Measurements from ENCODE around the gene VWA7. TPM values are rescaled to one million over a fixed set of nuclear protein-coding genes. Genes with fewer than 3 reads are reported as not detected.

Gene VWA7
- total RNA-seq, 1 donor: 0.36 TPM

GRCh38 chr6:31744422-31744821 lies 32.7 kb downstream of the VWA7 start:
- H3K36me3 ChIP-seq (ENCODE audit: insufficient read depth, low read length): peaks cover 22% of the 10 kb centered on the region

GRCh38 chr6:31742894-31743293 lies 34.2 kb downstream of the VWA7 start:
- Histone ChIP-seq H3K4me1 (ENCODE audit: insufficient read depth, low read length) (peaks cover 24% of the 10 kb centered on the region), H3K27me3 (ENCODE audit: insufficient read depth, low read length) (no peaks in the 10 kb centered on the region), H3K9me3 (ENCODE audit: low read depth, low read length) (no peaks in the 10 kb centered on the region), H2AFZ (ENCODE audit: low read length) (no peak overlapping the region), H3K36me3 (ENCODE audit: insufficient read depth, low read length) (peaks cover 20% of the 10 kb centered on the region), H3K79me2 (ENCODE audit: insufficient read depth, low read length) (peaks cover 10% of the 10 kb centered on the region), H3K27ac (ENCODE audit: low read depth, low read length) (no peak overlapping the region), H3K4me3 (ENCODE audit: insufficient read depth, low read length) (no peak overlapping the region), H3K4me2 (ENCODE audit: insufficient read depth, low read length) (no peak overlapping the region), H4K20me1 (ENCODE audit: insufficient read depth, low read length) (no peaks in the 10 kb centered on the region)
- TF ChIP-seq, protein P1, sequence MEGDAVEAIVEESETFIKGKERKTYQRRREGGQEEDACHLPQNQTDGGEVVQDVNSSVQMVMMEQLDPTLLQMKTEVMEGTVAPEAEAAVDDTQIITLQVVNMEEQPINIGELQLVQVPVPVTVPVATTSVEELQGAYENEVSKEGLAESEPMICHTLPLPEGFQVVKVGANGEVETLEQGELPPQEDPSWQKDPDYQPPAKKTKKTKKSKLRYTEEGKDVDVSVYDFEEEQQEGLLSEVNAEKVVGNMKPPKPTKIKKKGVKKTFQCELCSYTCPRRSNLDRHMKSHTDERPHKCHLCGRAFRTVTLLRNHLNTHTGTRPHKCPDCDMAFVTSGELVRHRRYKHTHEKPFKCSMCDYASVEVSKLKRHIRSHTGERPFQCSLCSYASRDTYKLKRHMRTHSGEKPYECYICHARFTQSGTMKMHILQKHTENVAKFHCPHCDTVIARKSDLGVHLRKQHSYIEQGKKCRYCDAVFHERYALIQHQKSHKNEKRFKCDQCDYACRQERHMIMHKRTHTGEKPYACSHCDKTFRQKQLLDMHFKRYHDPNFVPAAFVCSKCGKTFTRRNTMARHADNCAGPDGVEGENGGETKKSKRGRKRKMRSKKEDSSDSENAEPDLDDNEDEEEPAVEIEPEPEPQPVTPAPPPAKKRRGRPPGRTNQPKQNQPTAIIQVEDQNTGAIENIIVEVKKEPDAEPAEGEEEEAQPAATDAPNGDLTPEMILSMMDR (IDR thresholded peaks at IDR 0.05; ENCODE audit: extremely low read depth, low read depth, low read length): no peak
- DNase-seq (ENCODE audit: insufficient read length, low spot score, missing footprints): peak; percentile 21

More at GRCh38 chr6:31744422-31744821, 32.7 kb downstream of the VWA7 start:
- peaks cover 9% of the 10 kb centered on the region for H3K4me1 ChIP-seq (ENCODE audit: insufficient read depth, low read length)
- no peak overlapping the region for H3K27ac ChIP-seq (ENCODE audit: low read depth, low read length)
- H3K4me2 ChIP-seq (ENCODE audit: insufficient read depth, low read length): no peak overlapping the region
- peaks cover 10% of the 10 kb centered on the region for H3K79me2 ChIP-seq (ENCODE audit: insufficient read depth, low read length)
- H3K4me3 ChIP-seq (ENCODE audit: insufficient read depth, low read length): no peak overlapping the region
- no peaks in the 10 kb centered on the region for H4K20me1 ChIP-seq (ENCODE audit: insufficient read depth, low read length)
- H3K27me3 ChIP-seq (ENCODE audit: insufficient read depth, low read length): no peaks in the 10 kb centered on the region
- no peak overlapping the region for H2AFZ ChIP-seq (ENCODE audit: low read length)
- peak; percentile 26 for DNase-seq (ENCODE audit: insufficient read length, low spot score, missing footprints)
- H3K9me3 ChIP-seq (ENCODE audit: low read depth, low read length): no peaks in the 10 kb centered on the region
- TF ChIP-seq, protein P1 (IDR thresholded peaks at IDR 0.05; ENCODE audit: extremely low read depth, low read depth, low read length): no peak

DNA sequence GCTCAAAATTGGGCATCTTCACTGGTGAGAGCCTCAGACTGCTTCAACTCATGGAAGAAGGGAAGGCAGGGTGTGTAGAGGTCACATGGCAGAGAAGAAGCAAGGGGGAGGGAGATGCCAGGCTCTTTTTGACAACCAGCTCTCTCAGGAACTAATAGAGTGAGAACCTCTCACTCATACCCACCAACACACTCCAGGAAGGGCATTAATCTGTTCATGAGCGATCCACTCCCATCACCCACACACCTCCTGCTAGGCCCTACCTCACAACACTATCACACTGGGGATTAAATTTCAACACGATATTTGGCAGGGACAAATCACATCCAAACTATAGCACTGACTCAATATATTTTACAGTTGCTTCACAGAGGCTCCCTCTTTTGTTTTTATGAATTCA lies 35.3 kb downstream of the VWA7 start:
- TF ChIP-seq, protein P1 (IDR thresholded peaks at IDR 0.05; ENCODE audit: extremely low read depth, low read depth, low read length): no peak
- Histone ChIP-seq H3K27ac (ENCODE audit: low read depth, low read length) (no peak overlapping the region), H3K36me3 (ENCODE audit: insufficient read depth, low read length) (peaks cover 14% of the 10 kb centered on the region), H3K79me2 (ENCODE audit: insufficient read depth, low read length) (peaks cover 12% of the 10 kb centered on the region), H3K9me3 (ENCODE audit: low read depth, low read length) (no peaks in the 10 kb centered on the region), H3K4me2 (ENCODE audit: insufficient read depth, low read length) (no peak overlapping the region), H3K4me1 (ENCODE audit: insufficient read depth, low read length) (peaks cover 29% of the 10 kb centered on the region), H4K20me1 (ENCODE audit: insufficient read depth, low read length) (no peaks in the 10 kb centered on the region), H2AFZ (ENCODE audit: low read length) (no peak overlapping the region), H3K27me3 (ENCODE audit: insufficient read depth, low read length) (no peaks in the 10 kb centered on the region), H3K4me3 (ENCODE audit: insufficient read depth, low read length) (no peak overlapping the region)
- peak; percentile 1 for DNase-seq (ENCODE audit: insufficient read length, low spot score, missing footprints)

DNA sequence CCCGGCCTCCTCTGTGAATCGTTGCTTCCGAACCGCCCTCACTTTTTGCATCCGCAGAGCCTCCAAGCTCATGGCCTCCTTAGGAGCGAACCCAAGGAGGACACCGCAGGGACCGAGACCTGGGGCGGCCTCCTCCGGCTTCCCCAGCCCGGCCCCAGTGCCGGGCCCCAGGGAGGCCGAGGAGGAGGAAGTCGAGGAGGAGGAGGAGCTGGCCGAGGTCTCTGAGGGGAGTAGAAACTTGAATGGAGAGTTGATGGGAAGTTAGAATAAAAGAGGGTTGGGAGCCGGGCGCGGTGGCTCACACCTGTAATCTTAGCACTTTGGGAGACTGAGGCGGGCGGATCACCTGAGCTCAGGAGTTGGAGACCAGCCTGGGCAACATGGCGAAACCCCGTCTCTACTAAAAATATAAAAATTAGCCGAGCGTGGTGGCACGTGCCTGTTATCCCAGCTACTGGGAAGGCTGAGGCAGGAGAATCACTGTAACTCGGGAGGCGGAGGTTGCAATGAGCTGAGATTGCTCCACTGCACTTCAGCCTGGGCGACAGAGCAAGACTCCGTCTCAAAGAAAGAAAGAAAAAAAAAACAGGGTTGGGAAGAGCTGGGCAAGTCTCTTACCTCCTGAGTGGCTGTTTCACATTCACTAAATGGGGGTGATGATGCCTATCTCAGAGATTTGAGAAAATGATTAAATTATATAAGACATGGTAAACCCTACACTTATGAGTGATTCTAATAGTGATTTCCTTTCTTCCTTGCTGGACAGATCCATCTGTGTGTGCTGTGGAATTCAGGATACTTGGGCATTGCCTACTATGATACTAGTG lies 36.5 kb downstream of the VWA7 start:
- no peaks in the 10 kb centered on the region for H4K20me1 ChIP-seq (ENCODE audit: insufficient read depth, low read length)
- H3K27me3 ChIP-seq (ENCODE audit: insufficient read depth, low read length): no peaks in the 10 kb centered on the region
- no peaks in the 10 kb centered on the region for H3K9me3 ChIP-seq (ENCODE audit: low read depth, low read length)
- H3K36me3 ChIP-seq (ENCODE audit: insufficient read depth, low read length): peaks cover 14% of the 10 kb centered on the region
- peak overlapping the region; percentile 66 for H3K27ac ChIP-seq (ENCODE audit: low read depth, low read length)
- TF ChIP-seq, protein P1 (IDR thresholded peaks at IDR 0.05; ENCODE audit: extremely low read depth, low read depth, low read length): no peak
- peak overlapping the region; percentile 90 for H3K4me3 ChIP-seq (ENCODE audit: insufficient read depth, low read length)
- DNase-seq (ENCODE audit: insufficient read length, low spot score, missing footprints): peak; percentile 86
- H3K79me2 ChIP-seq (ENCODE audit: insufficient read depth, low read length): peaks cover 24% of the 10 kb centered on the region
- H2AFZ ChIP-seq (ENCODE audit: low read length): peak overlapping the region; percentile 94
- peaks cover 33% of the 10 kb centered on the region for H3K4me1 ChIP-seq (ENCODE audit: insufficient read depth, low read length)
- peak overlapping the region; percentile 87 for H3K4me2 ChIP-seq (ENCODE audit: insufficient read depth, low read length)

Measured in osteoblast (primary cell).